Endometrial microvascular endothelial cells (primary cell): ENCODE measurements around the gene JAKMIP1. TPM values are rescaled to one million over a fixed set of nuclear protein-coding genes. Genes with fewer than 3 reads are reported as not detected.
"Not testable (repeated sequence)": the region's sequence is repeated elsewhere in the genome, so short reads cannot be mapped to it uniquely, and the experiment has no call there.

Experiments used
- in situ Hi-C: cut with HindIII; loops from 2 replicates; pipeline ENCODE4 v1.10.0; 2017; ENCODE audit warnings: low sequenced_read_pairs, low pct_unique_long_range_greater_than_20kb; ENCODE audit errors: inconsistent ontology term
- total RNA-seq: library from RNA; depleted of rRNA; stranded (reverse); fragments of >200 nt; gene quantifications from one replicate; pipeline ENCODE4 v1.2.3, GENCODE V29; 2015; ENCODE audit errors: inconsistent ontology term

JAKMIP1 gene
- total RNA-seq, 1 donor from 2014 or later = not detected

DNA sequence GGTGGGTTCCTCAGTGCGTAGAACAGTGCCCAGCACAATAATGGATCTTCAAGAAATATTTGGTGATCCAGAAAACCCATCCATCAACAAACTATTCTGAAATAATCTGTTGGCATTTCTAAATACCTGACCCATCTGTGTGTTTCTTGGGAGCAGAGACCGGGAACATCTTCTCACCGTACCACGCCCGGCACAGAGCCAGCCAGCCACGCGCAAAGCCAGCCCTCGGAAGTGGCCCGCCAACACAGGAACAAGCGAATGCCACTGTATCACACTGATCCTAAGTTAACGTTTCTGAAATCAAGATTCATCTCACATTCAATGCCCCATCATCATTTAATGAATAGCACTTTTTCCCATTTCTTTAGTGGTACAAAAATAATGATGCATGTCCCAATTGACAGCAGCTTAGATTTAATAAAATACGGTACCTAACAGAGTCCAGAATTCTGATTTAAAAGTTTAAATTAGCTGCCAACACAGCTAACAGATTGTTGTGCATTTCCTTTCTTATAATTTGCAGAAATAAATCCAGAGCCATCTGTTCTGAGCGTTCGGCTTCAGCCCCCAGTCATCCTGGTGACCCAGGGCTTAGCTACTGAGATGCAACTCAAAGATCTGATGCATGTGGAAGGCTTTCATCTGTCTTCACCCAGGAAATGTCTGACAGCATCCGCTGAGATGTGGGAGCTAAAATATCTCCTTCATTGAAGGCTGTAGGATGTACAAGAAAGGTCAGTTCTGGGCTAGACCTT lies 44.2 kb downstream of the JAKMIP1 start:
- in situ Hi-C loops = no loop called here

DNA sequence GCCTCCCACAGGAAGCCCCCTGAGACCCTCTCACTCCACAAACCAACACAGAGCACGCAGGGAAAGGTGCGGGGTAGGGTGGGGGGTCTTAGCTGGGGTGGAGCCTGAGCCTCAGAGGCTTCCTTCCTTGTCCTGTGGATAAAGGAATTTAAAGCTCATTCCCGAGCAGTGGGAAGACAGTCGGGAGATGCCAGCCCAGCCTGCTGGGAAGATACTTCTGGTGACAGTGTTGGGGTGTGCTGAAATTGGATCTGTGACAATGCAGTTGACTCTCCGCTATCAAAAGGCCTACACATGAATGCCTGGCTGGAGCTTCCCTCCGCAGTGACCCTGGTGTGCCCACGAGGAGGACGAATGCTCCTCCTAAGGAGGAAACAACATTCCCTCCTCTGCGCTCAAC lies 45.5 kb downstream of the JAKMIP1 start:
- in situ Hi-C loops = no loop called here

DNA sequence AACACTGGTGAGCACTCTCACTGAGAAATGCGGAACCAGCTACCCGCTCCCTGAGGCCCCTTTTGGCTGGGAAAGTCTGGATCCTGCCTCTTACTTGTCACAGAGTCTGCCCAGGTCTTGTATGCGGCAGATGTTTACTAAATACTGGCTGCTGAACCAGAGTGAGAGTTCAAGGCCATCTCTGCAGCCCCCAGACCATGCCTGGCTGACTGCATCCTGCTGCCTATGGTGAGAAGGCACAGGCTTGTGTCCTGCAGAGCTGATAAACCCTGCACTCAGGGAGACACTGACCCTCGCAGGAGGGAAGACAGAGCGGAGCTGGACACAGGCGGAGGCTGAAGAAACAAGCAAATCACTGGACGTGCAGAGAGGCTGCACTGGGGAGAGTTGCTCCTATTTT lies 46.5 kb downstream of the JAKMIP1 start:
- in situ Hi-C loops = no loop called here

DNA sequence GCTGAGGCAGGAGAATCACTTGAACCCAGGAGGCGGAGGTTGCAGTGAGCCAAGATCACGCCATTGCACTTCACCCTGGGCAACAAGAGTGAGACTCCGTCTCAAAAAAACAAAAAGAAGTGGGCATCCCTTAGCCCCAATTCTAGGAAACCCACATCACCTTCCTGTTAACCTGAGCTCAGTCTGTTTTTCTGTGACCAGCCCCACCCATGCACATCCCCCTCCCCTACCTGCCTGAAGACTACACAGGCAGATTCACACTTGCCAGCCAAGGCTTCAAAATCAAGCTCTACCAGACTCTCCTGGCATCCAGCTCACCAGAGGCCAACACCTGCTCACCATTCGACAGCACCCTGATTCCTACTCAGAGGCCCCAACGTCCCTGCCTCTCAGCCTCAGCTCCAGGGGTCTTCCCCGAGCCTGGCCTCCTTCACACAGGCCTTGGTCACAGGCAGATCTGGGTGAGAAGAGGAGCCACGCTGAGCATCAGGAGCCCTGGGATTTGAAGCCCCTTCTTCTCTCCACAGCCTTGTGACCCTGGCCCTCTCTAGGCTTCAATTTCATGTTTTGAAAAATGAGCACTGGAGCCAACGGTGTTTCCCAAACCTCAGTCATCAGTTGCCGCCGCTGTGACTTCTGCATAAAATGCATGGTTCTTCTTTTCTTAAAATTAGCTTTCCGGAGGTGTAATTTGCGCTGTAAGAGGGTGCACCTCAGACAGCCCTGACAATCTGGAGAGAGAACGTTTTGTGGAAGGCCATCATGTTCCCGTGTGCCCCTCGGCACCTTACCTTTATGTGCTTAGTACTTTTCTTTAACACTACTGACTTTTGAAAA lies 47.3 kb downstream of the JAKMIP1 start:
- in situ Hi-C loops = no loop called here

DNA sequence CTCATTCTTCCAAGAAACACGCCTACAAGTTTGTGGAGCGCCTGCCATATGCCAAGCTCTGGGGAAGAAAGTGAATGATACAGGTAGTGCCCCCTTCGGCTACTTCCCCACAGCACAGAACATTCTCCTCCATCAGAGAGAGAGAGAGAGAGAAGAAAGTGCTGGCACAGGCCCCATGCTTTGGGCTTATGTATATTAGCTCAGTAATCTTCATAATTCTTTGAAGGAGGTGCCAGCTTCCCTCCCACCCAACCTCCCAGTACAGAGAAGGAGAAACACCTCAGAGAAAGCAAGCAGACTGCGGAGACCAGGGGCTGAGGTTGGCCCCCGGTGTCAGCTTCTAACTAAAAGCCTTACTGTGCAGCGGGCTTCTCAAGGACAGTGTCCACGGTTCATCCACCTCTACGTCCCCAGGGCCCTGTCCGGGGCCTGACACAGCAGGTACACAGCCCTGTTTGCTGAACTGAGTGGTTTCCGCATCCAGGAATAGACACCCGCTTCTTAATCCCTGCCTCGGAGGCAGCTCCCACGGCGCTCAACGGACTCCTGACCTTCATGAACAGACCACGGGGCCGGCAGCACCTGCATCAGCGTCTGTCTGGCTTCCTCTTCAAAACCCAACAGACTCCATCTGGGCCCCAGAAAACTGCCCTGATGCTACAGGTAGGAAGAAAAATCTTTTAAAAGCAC lies 50.2 kb downstream of the JAKMIP1 start:
- in situ Hi-C loops = no loop called here

DNA sequence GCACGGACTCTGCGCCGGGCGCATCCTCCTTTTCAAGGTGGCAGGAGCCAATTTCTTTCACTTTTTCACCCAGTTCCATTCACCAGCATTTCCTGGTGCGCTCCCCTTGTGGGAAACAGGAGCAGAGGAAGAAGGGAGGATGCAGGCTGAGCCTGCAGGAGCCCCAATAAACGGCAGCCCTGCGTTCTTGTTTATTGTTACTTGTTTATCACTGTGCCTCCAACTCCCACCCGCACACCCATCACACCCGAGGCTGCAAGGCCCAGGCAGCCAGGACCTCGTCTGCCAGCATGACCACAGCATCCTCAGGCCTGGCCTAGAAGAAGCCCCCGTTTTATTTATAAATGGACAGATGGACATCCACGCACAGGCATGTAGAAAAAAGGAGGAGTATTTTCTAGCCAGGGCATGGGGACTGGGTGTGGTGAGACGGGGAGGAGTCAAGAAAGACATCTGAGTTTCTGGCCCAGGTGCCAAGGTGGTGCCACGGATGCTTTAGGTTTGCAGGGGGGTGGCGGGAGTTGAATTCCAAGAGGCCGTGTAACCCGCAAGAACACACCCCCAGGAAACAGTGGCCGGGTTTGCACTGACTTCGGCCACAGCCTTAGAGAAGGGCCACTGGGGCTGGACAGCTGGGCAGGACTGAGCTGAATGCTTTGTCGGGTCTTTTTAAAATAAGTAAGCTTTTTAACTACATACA lies 51.7 kb downstream of the JAKMIP1 start:
- in situ Hi-C loops = no loop called here

DNA sequence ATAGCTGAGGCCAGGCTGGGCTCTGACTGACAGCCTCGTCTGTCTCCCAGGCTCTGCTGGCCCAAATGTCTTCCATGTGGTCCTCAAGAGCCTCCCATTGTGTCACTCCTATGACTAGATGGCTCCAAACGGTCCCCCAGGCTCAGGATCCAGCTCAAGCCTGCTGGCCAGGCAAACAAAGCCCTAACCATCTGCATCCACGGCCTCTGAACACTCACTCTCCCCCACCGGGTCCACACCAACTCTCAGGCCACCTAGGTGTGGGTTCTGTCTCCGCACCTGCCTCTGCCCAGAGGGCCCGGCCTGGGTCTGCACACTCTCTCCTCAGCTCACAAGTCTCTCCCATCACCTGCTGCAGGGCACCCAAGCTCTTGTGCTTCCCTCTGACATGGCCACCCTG lies 52.9 kb downstream of the JAKMIP1 start:
- in situ Hi-C loops = no loop called here

DNA sequence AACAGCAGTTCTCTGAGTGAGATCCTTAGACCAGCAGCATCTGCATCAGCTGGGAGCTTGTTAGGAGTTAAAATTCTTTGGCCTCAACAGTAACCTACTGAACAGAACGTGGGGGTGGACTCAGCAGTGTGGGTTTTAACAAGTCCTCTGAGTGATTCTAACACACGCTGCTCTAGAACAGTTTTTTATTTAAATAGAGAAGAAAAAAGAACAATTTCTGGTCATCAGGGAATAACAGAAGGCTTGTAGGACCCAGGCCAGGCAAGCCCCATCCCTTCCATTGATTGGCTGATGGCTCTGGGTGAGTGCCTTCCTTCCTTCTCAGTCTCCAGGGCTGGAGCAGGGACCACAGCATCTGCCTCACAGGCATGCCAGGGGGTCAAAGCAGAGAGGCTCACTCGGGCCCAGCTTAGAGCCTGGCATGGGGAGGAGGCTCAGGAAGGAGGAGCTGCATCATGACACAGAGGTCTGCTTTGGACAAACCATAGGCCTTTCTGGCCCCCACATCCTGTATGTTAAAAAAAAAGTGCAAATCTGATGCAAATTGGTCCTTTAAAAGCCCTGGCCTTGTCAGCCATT lies 56.7 kb downstream of the JAKMIP1 start:
- in situ Hi-C loops = no loop called here

DNA sequence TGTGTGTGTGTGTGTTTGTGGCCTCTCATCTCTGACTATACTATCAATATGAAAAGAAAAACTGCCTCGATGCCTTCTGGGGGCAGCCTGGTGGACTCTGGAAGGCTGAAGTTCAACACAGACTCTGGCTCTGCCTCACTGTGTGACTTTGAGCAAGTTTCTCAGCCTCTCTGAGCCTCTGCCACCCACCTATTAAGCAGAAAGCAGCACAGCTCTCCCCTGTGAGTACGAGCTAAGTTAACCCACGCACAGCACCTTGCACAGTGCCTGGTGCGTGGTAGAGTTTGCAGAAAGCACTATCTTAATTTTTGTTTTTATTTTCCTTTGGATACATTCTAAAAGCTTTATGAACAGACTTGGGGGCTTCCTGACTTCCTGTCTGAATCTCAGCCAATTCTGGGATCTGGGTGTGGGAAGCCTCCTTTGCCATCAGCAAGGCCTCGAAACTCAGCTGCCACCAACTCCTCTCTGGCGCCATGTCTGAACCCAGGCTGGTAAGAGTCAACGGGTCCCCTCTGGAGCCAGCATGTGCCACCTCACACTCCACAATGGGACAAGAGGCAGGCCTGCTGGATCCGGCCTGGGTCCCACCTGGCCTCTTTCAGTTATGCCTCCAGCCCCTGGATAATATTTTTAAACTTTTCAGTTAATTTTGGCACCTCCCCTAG lies 57.3 kb downstream of the JAKMIP1 start:
- in situ Hi-C loops = no loop called here

DNA sequence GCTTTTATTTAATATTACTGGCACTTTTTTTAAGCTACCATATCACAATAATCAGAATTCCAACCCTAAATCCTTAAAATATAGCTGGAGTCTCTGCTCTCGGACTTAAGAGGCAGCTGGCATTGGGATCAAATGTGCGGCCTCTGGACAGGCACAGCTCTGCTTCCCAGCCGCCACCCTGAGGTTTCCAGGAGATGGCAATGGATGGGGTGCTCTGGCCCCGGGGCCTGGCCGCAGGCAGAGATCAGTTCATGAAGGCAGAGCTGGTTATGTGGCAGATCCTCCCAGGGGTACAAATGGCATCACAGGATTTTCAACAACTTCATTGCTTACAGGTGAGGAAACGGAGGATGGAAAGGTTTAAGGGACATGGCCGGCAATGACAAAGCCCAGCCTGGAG lies 57.8 kb downstream of the JAKMIP1 start:
- in situ Hi-C loops = no loop called here

DNA sequence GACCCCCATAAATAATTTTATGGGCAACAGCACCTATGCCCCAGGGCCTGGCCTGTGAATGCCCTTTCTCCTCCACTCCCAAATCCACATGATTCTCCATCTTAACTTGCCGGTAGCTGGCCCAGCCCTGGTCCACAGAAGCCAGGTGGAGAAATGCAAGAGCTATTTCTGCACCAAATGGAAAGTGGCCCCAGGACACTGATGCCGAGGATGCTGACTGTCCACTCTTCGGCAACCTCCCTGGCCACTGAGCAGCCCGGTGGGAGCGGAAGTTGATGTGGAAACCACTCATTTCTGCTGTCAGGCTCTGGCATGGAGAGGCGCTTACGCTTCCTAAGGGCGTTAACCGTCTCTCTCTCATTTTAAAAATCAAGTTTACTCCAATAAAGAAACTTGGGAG lies 58.8 kb downstream of the JAKMIP1 start:
- in situ Hi-C loops = no loop called here

DNA sequence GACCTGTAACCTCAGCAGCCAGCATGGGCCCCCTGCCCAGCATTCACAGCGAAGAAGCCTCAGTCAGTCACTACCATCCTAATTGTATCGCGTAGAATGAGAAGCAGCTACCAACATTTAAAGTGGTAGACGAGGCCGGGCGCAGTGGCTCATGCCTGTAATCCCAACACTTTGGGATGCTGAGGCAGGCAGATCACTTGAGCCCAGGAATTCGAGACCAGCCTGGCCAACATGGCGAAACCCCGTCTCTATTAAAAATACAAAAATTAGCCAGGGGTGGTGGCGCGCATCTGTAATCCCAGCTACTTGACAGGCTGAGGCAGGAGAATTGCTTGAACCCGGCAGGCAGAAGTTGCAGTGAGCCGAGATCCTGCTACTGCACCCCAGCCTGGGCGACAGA lies 59.3 kb downstream of the JAKMIP1 start:
- in situ Hi-C loops = not testable (repeated sequence)

DNA sequence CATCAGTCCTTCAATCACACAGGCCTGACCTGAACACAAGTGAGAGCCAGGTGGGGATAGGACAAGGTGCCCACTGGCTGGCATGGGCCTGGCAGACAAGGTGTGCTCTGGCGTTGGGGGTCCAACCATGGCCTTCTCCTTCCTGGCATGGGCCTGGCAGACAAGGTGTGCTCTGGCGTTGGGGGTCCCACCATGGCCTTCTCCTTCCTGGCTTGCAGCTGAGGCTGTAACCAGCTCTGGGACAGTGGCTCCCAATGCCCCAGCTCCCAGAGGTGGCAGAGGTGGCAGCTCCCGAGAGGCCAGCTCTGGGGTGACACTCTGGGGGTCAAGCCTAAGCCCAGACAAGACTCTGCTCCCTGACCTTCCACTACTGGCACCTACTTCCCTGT lies 62.6 kb downstream of the JAKMIP1 start:
- in situ Hi-C loops = no loop called here

DNA sequence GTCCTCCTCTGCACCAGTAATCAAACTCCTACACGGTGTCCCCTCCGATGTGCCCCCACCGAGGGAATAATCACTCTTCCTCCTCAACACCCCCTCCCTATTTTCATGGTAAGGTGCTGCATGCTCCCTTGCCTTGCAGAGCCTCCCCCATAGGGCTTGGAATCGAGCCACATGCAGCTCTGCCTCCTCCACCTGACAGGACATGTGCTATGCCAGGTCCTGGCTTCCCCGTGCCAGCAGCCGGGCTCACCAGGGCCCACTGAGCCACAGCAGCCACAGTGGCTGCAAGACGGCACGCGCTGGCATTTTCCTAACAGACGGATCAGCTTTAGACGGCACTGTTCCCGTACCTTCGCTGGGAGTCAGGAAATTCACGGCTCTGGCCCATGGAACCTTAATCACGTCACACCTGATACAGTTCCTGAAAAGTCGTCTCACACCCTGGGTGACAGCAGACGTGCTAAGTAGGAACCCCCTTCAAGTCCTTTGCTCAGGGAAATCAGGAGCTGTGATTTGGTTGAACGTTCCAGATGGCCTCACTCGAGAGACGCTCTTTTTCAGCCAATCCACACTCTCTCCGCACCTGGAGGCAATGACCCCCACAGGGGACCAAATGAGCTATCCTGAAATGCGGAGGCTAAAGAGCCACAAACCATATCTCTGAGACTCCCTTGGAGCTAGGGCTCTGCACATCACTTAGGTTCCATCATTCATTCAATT lies 63.2 kb downstream of the JAKMIP1 start:
- in situ Hi-C loops = no loop called here

DNA sequence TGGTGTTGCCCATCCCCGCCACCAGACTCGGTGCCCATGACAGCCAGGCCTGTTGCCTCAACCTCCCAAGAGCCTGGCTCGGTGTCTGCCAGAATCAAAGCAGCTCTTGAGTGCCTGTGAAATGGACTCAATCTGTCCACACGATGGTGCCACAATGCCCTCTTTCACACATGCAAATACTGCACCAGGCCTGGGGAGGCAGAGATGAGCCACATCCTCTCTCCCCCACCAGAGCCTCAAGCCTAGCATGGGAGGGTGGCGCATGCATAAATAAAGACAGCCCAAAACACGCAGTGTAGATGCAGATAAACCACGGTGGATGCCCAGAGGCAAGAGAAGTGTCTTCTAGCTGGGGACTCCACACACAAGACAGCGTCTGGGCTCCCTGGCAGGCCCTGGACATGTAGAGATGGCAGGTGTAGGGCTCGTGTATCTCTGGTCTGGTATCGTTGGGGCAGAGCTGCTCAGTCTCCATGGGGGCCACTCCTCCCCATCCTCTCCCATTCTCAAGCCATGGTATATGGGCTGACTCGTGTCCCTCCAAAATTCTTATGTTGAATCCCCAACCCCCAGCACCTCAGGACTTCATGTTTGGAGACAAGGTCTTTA lies 65.6 kb downstream of the JAKMIP1 start:
- in situ Hi-C loops = no loop called here

DNA sequence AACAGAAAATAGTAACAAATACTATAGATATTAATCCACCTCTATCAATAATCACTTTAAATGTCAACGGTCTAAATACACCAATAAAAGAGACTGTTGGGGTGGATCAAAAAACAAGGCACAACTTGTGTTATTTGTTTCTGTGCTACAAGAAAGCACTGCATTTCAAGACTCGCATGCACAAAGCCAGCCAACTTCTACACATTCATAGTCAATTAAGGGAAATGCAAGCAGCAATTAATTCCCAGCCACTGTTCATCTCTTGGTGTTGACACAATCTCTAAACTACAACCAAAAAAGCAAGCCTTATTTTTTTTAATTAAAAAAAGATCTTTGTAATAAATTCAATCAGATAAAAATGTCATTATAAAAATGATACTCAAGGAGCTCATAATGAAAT lies 67.6 kb downstream of the JAKMIP1 start:
- in situ Hi-C loops = no loop called here

DNA sequence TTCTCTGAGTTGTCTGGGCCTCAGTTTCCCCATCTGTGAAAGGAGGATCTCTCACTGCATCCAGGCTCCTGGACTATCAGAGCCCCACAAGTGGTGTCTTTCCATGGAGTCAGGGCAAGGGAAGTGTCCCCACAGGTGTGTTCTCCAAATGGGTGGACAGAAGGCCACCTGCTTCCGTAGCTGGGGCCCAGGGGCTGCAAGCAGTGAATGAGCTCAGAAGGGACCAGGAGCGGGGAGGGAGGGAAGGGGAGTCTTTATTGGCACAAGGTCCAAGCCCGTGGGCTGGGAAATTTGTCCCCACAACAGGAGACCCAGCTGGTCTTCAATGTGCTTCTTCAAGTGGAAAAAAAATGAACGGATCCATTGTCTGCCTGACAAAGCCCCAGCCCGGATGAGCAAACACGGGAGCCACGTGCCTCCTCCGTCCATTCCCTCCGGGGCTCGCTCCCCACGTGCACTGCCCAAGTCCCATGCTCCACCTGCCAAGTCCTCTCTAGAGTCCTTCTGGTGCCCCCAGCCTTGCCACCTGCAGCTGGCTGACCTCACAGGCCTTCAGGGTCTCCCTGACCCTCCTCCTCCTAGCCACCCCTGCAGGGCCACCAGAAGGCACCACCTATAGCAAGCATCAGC lies 72.0 kb downstream of the JAKMIP1 start:
- in situ Hi-C loops = no loop called here
